ENCODE data around the gene ANKRD63.
A peak's percentile ranks its signal among the peaks of the same experiment; 100 is the strongest.

ANKRD63 gene, protein sequence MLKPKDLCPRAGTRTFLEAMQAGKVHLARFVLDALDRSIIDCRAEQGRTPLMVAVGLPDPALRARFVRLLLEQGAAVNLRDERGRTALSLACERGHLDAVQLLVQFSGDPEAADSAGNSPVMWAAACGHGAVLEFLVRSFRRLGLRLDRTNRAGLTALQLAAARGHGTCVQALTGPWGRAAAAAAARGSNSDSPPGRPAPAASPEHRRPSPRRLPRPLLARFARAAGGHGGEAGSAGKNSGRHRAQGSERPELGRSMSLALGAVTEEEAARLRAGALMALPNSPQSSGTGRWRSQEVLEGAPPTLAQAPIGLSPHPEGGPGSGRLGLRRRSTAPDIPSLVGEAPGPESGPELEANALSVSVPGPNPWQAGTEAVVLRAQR

DNA sequence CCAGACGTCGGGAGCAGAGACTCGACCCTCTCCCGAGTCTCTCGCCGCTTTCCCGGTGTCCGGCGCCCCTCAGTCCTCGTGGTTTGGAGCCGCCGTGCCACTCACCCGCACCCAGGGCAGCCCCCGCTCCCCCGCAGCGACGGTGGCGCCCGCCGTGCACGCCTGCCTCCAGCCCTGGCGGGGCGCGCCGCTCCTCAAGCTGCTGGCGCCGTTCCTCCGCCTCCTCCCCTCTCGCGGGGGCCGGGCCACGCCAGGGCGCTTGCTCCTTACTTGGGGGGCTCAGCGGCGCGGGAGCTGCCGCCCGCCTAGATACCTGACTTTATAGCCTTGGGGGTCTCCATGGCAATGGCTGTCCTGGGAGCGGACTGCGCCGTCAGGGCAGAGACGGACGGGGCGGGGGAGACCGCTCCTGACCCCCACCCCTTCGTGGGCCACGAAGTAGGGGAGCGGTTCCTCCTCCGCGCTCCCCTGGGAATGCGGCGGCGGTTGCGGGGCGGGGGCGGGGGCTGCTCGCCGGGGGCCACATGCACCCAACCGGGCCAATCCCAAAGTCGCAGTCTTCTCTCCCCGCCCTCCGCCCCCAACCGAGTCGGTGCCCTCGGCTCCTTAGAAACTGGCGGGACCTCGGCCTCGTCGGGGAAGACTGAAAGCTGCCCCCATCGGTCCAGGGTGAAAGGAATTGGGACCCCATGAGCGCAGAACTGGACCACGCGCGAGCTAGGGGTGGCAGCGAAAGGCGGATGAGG lies at the start of gene ANKRD63:
Gene ANKRD63, minus strand, starts transcription at position 196 of the 746 bp plus-strand sequence. CDS start 478 bp downstream, outside the sequence.
- no peak for DNase-seq

- no peak for DNase-seq
Observed at GRCh38 chr15:40332113-40332781, 49.4 kb upstream of the ANKRD63 start.

DNA sequence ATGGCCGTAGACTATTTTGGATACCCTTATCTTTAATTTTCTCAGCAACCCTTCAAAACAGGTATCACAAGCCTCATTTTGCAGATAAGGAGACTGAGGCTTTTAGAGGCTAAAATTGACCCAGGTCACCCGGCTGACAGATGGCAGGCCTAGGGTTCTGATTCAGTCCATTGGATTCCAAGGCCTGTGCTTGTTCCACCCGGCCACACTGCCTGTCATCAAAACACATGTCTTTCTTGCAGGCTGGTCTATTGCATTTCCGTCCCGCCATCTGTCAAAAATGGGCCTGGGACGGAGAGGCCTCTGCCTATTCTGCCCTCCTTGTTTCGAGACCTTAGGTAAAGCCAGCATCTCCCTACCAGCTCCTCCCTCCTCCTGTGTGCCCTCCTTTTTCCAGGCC lies 48.8 kb upstream of the ANKRD63 start:
- no peak for DNase-seq

- no peak for DNase-seq
Observed at GRCh38 chr15:40331026-40331425, 48.2 kb upstream of the ANKRD63 start.

- DNase-seq = peak; percentile 58
Observed at GRCh38 chr15:40330368-40330836, 47.5 kb upstream of the ANKRD63 start.

GRCh38 chr15:40329804-40330203 lies 46.9 kb upstream of the ANKRD63 start:
- DNase-seq = no peak

- DNase-seq = no peak
Observed at GRCh38 chr15:40328751-40329150, 45.9 kb upstream of the ANKRD63 start.

GRCh38 chr15:40328176-40328575 lies 45.3 kb upstream of the ANKRD63 start:
- DNase-seq = no peak

GRCh38 chr15:40327457-40327856 lies 44.6 kb upstream of the ANKRD63 start:
- DNase-seq = peak; percentile 26

DNA sequence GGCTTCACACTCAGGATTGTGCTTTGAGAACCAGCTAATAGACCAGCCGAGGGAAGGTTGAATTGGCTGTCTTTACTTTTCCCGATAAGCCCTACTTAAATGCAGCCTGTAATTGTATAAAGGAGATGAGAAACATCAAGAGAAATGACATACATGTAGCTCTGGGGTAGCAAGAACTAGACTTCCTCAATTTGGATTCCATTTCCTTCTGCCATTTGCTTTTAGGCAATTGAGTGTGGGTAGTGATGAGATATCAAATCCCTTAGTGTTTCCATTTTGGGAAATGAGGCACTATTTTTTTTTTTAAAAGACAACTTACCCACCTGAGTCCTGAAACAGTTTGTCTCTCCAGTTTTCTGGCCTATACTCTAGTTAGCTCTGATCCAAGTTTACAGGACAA lies 42.8 kb upstream of the ANKRD63 start:
- DNase-seq = no peak

GRCh38 chr15:40325188-40325587 lies 42.3 kb upstream of the ANKRD63 start:
- no peak for DNase-seq

- DNase-seq = no peak
Observed at GRCh38 chr15:40323953-40324937, 41.4 kb upstream of the ANKRD63 start.

- peak; percentile 95 for DNase-seq
Observed at GRCh38 chr15:40323239-40323952, 40.5 kb upstream of the ANKRD63 start, which contains the start of gene INAFM2. INAFM2 (plus strand) TSS chr15:40323692; CDS start chr15:40324056, 364 bp downstream.

DNA sequence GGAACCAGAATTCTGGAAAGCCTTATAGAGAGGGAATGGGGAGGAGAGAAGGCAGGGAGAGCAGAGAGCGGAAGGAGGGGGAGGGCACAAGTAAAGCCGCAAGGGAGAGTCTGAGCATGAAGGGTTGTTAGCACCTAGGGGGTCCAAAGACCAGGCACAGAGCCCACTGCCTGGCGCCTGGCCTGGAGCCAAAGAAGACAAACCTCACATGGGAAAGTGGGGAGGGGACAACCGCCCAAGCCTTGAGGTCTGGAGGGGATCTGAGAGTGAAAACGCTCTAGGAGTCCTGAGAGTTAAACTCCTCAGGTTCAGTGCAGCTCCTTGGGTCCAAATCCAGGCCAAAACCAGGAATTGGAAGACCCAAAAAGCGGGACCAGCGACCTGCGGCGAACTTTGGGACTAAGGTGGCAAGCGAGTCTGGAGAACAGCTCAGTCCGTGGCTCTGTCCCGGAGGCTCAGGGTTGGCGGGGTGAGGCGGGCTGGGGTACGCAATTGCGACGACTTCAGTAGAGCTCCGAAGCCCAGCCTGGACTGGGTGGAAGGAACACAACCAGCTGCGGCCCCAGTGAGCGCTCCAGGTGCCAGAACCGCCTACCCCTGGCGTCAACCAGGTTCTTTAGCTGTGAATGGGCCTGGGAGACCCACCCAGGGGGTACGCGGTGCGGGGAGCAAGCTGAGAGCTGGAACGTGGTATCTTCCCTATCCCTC lies 39.8 kb upstream of the ANKRD63 start:
- no peak for DNase-seq

- peak; percentile 35 for DNase-seq
Observed at GRCh38 chr15:40320931-40321371, 38.1 kb upstream of the ANKRD63 start.

GRCh38 chr15:40320409-40320808 lies 37.5 kb upstream of the ANKRD63 start:
- no peak for DNase-seq

DNA sequence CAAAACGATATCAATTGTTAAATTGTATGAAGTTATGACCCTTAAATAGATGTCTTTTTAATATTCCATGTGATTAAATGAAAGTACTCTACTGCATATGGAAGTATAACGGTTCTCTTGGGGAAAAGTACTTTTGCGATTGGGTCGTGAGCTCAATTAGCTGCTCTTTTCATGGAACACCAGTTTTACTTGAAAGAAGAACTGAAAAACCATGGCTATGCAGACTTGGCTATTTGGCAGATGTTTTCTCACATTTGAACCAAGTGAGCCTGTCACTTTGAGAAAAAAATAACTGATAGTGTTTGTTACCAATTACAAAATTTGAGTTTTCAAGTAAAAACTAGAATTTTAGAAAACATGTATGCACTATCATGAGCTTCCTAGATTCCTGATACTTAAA lies 34.7 kb upstream of the ANKRD63 start:
- no peak for DNase-seq

- no peak for DNase-seq
Observed at GRCh38 chr15:40316931-40317330, 34.1 kb upstream of the ANKRD63 start.

- DNase-seq = no peak
Observed at GRCh38 chr15:40314723-40315276, 31.9 kb upstream of the ANKRD63 start.

Measured in NCI-H524 treated with DMSO at 0.1 percent for 48 hours (cell line).